Stomach smooth muscle (tissue), 2 donors: ENCODE results near the gene ZDHHC18.
"Not testable (repeated sequence)": the region's sequence is repeated elsewhere in the genome, so short reads cannot be mapped to it uniquely, and the experiment has no call there.

Experiments used
- H3K27ac ChIP-seq: one replicate; pipeline ENCODE4 v1.7.0; 2013; ENCODE audit warnings: mild to moderate bottlenecking, low read length, inconsistent platforms
- H3K27me3 ChIP-seq, 2 donors: one replicate each; pipeline ENCODE4 v1.7.0; 2013; ENCODE audit warnings: low read length in 2 of 2; ENCODE audit not compliant: insufficient read depth in 2 of 2, control insufficient read depth in 1 of 2
- H3K36me3 ChIP-seq, 2 donors: one replicate each; pipeline ENCODE4 v1.7.0; 2013; ENCODE audit warnings: low read length in 2 of 2; ENCODE audit not compliant: control insufficient read depth in 2 of 2, insufficient read depth in 2 of 2
- H3K4me1 ChIP-seq: one replicate; pipeline ENCODE4 v1.7.0; 2013; ENCODE audit warnings: low read length; ENCODE audit not compliant: control insufficient read depth, insufficient read depth
- H3K4me3 ChIP-seq, 2 donors: one replicate each; pipeline ENCODE4 v1.7.0; 2013; ENCODE audit warnings: low read length in 2 of 2
- H3K9ac ChIP-seq, 2 donors: one replicate each; pipeline ENCODE4 v1.7.0; 2013; ENCODE audit warnings: low read length in 2 of 2, mild to moderate bottlenecking in 1 of 2
- H3K9me3 ChIP-seq, 2 donors: one replicate each; pipeline ENCODE4 v1.7.0; 2013; ENCODE audit warnings: low read length in 2 of 2; ENCODE audit not compliant: control insufficient read depth in 2 of 2
- donor health status: healthy.
- donor health status: Pancreatic carcinoma.

Gene ZDHHC18

DNA sequence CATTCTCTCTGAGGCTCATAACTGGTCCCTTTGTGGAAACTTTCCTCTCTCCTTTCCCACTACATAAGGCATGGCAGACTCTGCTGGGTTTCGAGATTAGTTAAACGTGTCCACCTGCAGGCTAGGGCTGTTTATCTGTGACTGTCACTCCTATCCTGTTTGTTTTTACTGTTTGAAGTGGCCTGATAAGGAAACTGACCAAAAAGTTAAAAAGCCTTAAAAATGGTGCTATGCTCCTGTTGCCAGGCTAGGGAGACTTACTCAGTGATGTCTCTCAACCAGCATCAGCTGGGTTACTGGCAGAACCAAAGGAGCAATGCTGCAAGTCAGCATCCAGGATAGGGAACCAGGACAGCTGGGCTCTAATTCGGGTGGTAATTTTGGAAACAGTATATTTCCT, 34.9 kb upstream of the ZDHHC18 start:
- no peak overlapping the region for H3K4me3 ChIP-seq
- peaks cover 23% of the 10 kb centered on the region for H3K4me1 ChIP-seq
- no peak overlapping the region for H3K9ac ChIP-seq
- H3K36me3 ChIP-seq = peaks cover 14 to 20% of the 10 kb centered on the region in 2 donors
- no peaks in the 10 kb centered on the region for H3K9me3 ChIP-seq
- no peaks in the 10 kb centered on the region for H3K27me3 ChIP-seq
- H3K27ac ChIP-seq = no peak overlapping the region

DNA sequence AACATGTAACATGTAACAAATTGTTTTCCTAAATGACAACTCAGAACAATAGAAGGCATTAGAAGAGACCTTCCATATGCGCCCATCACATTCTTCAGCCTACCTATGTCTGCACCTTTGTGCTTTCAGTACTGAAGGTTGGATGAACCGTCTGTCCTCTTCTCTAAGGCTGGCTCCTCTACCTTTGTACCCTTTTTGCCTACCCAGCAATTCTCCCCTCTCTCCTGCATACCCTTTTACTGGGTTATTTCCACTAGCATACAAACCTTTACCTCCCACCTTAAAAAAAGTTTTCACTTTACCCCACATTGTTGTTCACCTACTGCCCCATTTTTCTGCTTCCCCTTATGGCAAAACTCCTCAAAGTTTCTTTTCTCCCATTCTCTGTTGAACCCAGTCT, 33.6 kb upstream of the ZDHHC18 start:
- Histone ChIP-seq H3K27me3 (no peaks in the 10 kb centered on the region), H3K4me1 (peaks cover 16% of the 10 kb centered on the region), H3K9ac (no peak overlapping the region), H3K9me3 (no peaks in the 10 kb centered on the region), H3K27ac (no peak overlapping the region), H3K4me3 (no peak overlapping the region), H3K36me3 (peaks cover 14 to 20% of the 10 kb centered on the region in 2 donors)

DNA sequence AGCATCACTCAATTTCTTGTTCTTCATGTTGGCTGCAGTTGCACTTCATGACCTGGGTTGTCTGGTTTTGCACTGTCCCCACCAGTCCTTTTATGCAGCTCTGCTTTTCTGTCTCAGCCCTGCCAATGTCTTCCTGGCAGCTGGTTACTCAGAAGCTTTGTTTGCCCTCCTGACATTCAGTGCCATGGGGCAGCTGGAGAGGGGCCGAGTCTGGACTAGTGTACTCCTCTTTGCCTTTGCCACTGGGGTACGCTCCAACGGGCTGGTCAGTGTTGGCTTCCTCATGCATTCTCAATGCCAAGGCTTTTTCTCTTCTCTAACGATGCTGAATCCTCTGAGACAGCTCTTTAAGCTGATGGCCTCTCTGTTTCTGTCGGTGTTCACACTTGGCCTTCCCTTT, 32.1 kb upstream of the ZDHHC18 start:
- Histone ChIP-seq H3K4me3 (no peak overlapping the region), H3K9me3 (no peaks in the 10 kb centered on the region), H3K27ac (no peak overlapping the region), H3K4me1 (peaks cover 11% of the 10 kb centered on the region), H3K36me3 (peaks cover 14 to 20% of the 10 kb centered on the region in 2 donors), H3K27me3 (no peaks in the 10 kb centered on the region), H3K9ac (no peak overlapping the region)

- Histone ChIP-seq H3K27ac (no peak overlapping the region), H3K9ac (no peak overlapping the region), H3K9me3 (no peaks in the 10 kb centered on the region), H3K4me1 (peaks cover 20% of the 10 kb centered on the region), H3K4me3 (no peak overlapping the region), H3K36me3 (peaks cover 14% of the 10 kb centered on the region in 2 donors), H3K27me3 (no peaks in the 10 kb centered on the region)
These were observed 28.9 kb upstream of the ZDHHC18 start for GRCh38 chr1:26797627-26798026.

GRCh38 chr1:26799479-26800142, 26.9 kb upstream of the ZDHHC18 start:
- H3K4me3 ChIP-seq = peak overlapping the region; percentile 47 to 55
- peak overlapping the region; percentile 86 for H3K27ac ChIP-seq
- H3K36me3 ChIP-seq = peaks cover 6 to 7% of the 10 kb centered on the region in 2 donors
- H3K9ac ChIP-seq = peak overlapping the region; percentile 43 to 63
- no peaks in the 10 kb centered on the region for H3K27me3 ChIP-seq
- no peaks in the 10 kb centered on the region for H3K9me3 ChIP-seq
- peaks cover 20% of the 10 kb centered on the region for H3K4me1 ChIP-seq

- peaks cover 16% of the 10 kb centered on the region for H3K4me1 ChIP-seq
- H3K9ac ChIP-seq, H3K9me3 ChIP-seq, H3K27ac ChIP-seq, H3K36me3 ChIP-seq, H3K4me3 ChIP-seq, H3K27me3 ChIP-seq: not testable (repeated sequence)
These were observed 22.6 kb upstream of the ZDHHC18 start for GRCh38 chr1:26803932-26804331.

DNA sequence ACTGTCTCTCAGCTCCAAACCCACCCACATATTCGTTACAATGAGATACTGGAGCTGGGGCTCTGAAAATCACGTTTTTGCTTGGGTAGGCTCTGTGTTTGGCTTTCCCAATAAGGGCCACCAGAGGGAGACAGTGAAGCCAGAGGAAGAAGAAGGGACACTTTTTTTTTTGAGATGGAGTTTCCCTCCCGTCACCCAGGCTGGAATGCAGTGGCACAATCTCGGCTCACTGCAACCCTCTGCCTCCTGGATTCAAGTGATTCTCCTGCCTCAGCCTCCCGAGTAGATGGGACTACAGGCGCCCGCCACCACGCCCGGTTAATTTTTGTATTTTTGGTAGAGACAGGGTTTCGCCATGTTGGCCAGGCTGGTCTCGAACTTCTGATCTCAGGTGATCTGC, 16.4 kb upstream of the ZDHHC18 start:
- not testable (repeated sequence) for H3K4me3 ChIP-seq, H3K9me3 ChIP-seq, H3K27ac ChIP-seq, H3K4me1 ChIP-seq, H3K36me3 ChIP-seq, H3K9ac ChIP-seq, H3K27me3 ChIP-seq

DNA sequence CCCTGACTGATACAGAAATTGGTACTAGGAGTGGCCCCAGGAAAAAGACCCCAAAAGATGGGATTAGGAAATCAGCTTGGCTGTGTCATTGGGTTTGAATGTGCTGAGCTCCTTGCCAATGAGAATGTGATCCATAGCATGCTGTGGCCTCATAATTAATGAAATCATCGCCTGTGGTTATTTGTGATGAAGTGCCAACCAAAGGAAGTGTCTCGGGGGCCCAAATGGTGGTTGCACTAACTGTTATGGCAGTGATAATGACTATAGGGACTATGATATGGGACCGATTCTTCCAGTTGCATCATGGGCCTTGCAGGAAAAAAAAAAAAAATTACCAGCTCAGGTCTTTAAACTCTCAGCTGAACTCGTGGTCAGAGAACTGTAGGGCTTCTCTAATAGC, 15.4 kb upstream of the ZDHHC18 start:
- Histone ChIP-seq H3K27ac (no peak overlapping the region), H3K36me3 (no peaks in the 10 kb centered on the region), H3K4me1 (no peaks in the 10 kb centered on the region), H3K9ac (no peak overlapping the region), H3K27me3 (no peaks in the 10 kb centered on the region), H3K9me3 (no peaks in the 10 kb centered on the region), H3K4me3 (no peak overlapping the region)

GRCh38 chr1:26811708-26812107, 14.8 kb upstream of the ZDHHC18 start:
- H3K36me3 ChIP-seq = no peaks in the 10 kb centered on the region
- no peak overlapping the region for H3K4me3 ChIP-seq
- H3K9me3 ChIP-seq = no peaks in the 10 kb centered on the region
- no peak overlapping the region for H3K9ac ChIP-seq
- H3K27ac ChIP-seq = no peak overlapping the region
- H3K27me3 ChIP-seq = no peaks in the 10 kb centered on the region
- H3K4me1 ChIP-seq = no peaks in the 10 kb centered on the region

DNA sequence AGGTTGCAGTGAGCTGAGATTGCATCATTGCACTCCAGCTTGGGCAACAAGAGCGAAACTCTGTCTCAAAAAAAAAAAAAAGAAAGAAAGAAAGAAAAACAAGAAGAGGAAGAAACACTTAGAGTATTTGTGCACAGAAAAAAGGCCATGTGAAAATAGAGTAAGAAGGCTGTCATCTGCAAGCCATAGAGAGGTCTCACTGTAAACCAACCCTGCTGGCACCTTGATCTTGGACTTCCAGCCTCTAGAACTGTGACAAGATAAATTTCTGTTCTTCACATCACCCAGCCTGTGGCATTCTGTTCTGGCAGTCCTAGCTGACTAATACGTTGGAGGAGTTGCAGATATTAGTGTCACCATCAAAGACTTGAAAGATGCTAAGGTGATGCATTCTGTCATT, 12.1 kb upstream of the ZDHHC18 start:
- H3K4me3 ChIP-seq = no peak overlapping the region
- H3K36me3 ChIP-seq = no peaks in the 10 kb centered on the region
- H3K27me3 ChIP-seq = no peaks in the 10 kb centered on the region
- no peaks in the 10 kb centered on the region for H3K9me3 ChIP-seq
- H3K4me1 ChIP-seq = no peaks in the 10 kb centered on the region
- no peak overlapping the region for H3K9ac ChIP-seq
- H3K27ac ChIP-seq = no peak overlapping the region

DNA sequence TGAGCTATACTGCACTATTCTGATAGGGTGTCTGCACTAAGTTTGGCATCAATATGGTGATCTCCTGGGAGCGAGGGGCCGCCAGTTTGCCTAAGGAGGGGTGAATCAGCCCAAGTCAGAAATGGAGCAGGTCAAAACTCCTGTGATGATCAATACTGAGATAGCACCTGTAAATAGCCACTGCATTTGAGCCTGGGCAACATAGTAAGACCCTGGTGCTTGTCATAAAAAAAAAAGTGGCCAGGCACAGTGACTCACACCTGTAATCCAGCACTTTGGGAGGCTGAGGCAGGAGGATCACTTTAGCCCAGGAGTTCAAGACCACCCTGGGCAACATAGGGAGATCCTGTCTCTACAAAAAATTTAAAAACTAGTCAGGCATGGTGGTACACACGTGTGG, 11.6 kb upstream of the ZDHHC18 start:
- Histone ChIP-seq H3K4me1 (no peaks in the 10 kb centered on the region), H3K27me3 (no peaks in the 10 kb centered on the region), H3K27ac (no peak overlapping the region), H3K9ac (no peak overlapping the region), H3K4me3 (no peak overlapping the region), H3K9me3 (no peaks in the 10 kb centered on the region), H3K36me3 (no peaks in the 10 kb centered on the region)
